NCI-H774 (cell line): ENCODE measurements around the gene HIBADH.
"Not testable (repeated sequence)": the region's sequence is repeated elsewhere in the genome, so short reads cannot be mapped to it uniquely, and the experiment has no call there.

Source experiments
- DNase-seq: peaks from one replicate; lab custom pipeline; 2025; lab: John Stamatoyannopoulos, UW

The HIBADH gene

GRCh38 chr7:27678617-27679260 lies 16.1 kb upstream of the HIBADH start:
- no peak for DNase-seq

DNA sequence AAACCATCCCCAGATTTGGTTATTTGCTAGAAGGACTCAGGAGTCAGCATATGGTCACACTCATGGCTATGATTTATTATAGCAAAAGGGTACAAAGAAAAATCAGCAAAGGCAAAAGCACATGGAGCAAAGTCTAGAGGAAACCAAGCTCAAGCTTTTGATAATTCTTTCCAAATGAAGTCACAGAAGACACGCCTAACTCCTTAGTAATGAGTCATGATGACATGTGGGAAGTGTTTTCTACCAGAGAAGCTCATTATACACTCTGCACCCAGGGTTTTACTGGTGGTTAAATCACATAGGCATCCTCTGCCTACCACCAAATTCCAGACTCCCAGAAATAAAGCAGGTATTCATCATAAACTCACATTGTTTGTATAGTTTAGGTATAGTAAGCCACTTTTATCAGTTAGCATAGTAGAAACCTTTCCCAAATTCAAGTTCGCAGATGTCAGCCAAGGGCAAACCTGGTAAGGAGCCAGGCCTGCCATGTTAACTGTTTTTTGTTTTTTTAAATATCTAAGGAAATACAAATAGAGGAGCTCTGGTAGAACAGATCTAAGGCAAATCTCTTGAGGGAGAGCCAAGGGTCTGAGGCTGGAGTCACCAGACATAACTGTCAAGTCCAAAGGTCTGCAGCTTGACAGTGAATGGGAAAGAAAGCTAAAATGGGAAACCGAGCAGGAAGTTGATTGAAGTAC lies 15.4 kb upstream of the HIBADH start:
- no peak for DNase-seq

GRCh38 chr7:27674126-27674525 lies 11.4 kb upstream of the HIBADH start:
- DNase-seq, result not testable (repeated sequence)

GRCh38 chr7:27671675-27672074 lies 9.0 kb upstream of the HIBADH start:
- no peak for DNase-seq

DNA sequence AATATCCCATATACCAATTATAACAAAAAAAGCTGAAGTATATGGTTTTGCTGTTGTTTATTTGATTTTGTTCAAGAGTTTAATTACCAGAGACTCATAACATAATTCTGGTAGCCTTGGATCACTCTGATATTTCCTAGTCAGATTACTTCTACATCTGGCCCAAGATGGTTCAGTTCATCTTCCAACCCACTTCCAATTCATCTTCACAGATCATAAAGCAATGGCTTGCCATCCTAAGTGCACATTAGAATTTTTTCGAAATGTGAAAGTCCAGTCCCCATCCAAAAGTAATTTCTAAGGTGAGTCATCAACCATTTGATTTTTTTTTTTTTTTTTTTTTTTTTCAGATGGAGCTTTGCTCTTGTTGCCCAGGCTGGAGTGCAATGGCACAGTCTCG lies 8.0 kb upstream of the HIBADH start:
- no peak for DNase-seq

GRCh38 chr7:27670177-27670576 lies 7.5 kb upstream of the HIBADH start:
- no peak for DNase-seq

DNA sequence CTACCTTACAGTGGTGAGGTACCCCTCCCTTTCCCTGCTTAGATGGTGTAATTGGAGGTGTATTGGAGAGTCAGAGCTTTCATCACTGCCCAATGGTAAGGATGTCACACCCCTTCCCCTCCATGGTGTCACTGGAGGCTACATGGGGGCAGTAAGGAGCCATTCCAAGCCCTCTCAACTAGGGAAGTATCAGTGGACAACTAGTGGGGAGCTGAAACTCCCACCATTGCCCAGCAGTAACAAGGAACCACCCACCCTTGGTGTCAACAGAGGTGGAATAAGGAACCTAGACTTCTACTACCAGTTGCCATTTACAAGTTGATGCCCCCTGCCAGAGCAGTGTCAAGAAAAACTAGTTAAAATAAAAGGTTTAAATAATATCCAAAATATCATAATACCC lies 2.8 kb upstream of the HIBADH start:
- no peak for DNase-seq

DNA sequence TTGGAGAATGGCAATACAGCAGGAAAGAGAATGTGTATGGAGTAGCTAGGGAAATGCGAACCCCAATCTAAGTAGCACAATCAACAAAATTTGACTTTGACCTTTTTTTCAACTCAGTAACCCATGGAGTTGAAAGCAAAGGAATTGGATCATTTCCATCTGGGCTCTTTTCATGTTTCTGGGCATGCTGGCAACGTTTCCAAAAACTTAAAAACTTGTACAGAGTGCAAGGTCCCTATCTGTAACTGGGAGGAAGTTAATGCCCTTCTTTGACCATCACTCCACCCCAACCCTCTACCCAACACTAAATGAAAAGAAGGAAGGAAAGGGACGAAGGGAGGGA lies 1.3 kb upstream of the HIBADH start:
- no peak for DNase-seq

DNA sequence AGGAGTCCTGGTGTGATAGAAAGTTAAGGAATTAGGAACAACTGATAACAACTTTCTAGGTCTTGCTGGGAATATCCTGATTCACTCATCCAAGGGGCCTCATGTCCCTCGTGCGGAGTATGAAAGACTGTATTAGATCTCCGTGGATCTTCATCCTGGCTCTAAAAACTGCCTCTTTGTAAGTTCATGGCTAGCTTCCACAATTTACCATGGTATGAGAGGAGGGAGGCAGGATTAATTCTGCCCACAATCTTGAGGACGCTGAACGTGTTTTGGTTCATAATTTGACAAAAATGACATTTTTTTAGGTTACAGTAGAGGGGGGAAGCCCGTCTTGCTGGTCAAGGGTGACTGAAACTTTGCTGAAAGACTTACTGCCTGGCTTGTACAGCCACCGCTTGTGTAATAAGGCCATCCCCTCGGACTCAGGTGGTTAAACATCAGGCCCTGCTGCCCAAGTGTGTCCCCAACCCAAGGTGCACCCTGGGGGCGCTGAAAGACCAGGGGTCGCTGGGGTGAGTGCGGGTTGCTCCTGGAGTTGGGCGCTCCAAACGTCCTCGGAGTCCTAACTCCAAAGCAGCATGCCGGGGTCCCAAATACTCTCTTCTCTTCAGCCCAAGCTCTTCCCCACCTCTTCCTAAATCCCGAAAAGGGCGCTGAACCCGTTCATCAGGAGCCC lies 733 bp downstream of the HIBADH start:
- no peak for DNase-seq

GRCh38 chr7:27656724-27657123 lies 6.0 kb downstream of the HIBADH start:
- no peak for DNase-seq

- DNase-seq, result no peak
Observed at GRCh38 chr7:27655184-27655583, 7.5 kb downstream of the HIBADH start.

GRCh38 chr7:27652518-27652917 lies 10.2 kb downstream of the HIBADH start:
- no peak for DNase-seq

GRCh38 chr7:27651702-27652101 lies 11.0 kb downstream of the HIBADH start:
- no peak for DNase-seq

DNA sequence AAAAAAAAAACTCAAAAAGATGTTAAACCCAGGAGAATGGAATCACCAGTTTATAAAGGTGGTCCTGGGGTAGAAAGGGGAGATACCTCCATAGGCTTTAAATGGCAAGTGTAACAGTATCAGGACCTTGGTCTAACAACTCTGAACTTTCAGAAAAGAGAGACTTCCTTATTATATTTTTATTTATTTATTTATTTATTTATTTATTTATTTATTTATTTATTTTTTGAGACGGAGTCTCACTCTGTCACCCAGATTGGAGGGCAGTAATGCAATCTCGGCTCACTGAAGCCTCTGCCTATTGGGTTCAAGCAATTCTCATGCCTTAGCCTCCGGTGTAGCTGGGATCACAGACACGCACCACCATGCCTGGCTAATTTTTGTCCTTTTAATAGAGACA lies 12.4 kb downstream of the HIBADH start:
- DNase-seq, result no peak

GRCh38 chr7:27647489-27647888 lies 15.2 kb downstream of the HIBADH start:
- DNase-seq, result no peak

DNA sequence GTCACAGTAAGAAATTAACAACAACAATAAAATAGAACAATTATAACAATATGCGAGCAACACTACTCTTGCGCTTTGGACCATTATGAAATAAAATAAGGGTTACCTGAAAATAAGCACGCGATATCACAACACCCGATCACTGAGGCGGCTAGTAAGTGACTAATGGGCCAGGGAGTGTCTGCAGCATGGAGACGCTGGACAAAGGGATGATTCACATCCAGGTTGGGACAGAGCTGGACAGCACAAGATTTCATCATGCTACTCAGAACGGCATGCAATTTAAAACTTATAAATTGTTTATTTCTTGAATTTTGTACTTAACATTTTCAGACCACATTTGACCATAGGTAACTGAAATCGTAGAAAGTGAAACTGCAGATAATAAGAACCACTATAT lies 15.6 kb downstream of the HIBADH start:
- DNase-seq, result no peak

DNA sequence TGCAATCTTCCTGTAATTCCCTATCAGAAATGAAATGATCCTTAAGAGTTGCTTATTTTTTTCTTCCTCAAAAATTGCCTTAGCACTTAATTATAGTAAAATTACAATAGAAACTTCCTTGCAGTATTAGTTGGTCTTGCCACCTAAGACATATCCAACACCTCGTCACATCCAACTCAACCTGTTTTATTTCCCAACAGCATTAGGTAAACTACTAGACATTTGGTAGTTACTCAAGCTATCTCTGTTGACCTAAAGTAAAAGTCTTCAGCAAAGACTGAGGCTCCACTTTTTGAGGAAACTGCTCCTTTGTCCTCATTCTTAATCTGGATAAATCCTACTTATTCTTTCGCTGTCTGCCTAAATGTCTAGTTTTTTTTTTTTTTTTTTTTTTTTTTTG lies 20.4 kb downstream of the HIBADH start:
- DNase-seq, result no peak

- no peak for DNase-seq
Observed at GRCh38 chr7:27641581-27642230, 21.0 kb downstream of the HIBADH start.

- no peak for DNase-seq
Observed at GRCh38 chr7:27640884-27641574, 21.7 kb downstream of the HIBADH start.

DNA sequence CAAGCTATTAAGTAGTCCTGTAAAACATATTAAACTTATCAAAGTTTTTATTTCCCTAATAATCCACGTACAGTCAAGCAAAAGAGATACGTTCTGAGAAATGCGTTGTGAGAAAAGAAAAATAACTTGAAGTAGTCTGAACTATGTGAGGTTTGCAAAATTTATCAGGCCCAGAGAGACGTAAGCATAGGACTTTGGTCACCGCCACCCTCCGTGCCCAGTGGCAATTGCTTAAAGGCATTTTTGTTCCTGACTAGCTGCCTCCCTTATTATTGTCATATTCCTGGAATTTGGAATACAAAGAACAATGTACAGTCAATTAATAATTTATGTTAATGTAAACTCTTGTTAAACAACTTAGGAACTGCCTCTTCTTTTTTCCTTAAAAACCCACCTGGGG lies 22.8 kb downstream of the HIBADH start:
- no peak for DNase-seq

DNA sequence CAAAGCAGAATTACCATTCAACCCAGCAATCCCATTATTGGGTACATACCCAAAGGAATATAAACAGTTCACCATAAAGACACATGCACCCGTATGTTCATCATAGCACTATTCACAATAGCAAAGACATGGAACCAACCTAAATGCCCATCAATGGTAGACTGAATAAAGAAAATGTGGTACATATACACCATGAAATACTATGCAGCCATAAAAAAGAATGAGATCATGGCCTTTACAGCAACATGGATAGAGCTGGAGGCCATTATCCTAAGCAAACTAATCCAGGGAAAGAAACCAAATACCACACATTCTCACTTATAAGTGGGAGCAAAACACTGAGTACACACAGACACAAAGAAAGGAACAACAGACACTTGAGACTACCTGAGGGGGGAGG lies 23.6 kb downstream of the HIBADH start:
- DNase-seq, result not testable (repeated sequence)

- no peak for DNase-seq
Observed at GRCh38 chr7:27636326-27637006, 26.2 kb downstream of the HIBADH start.
